ENCODE measurements around the gene KIF1B. TPM values are rescaled to one million over a fixed set of nuclear protein-coding genes. Genes with fewer than 3 reads are reported as not detected.

The KIF1B gene
- total and polyA plus RNA-seq, 9 of the 15 experiments (the other 6 are each of a cell fraction or from before 2014, with no cell fraction given) = 2.8 to 19.8 (median 11.9) TPM

- no peak for TF ChIP-seq HEY1 (CRISPR knock-in tag; IDR thresholded peaks at IDR 0.05; ENCODE audit: borderline replicate concordance)
- no peak for TF ChIP-seq DACH1 (IDR thresholded peaks at IDR 0.05; ENCODE audit: partially characterized antibody)
- no peak for TF ChIP-seq HDGF (IDR thresholded peaks at IDR 0.05)
- no peak for TF ChIP-seq RAD51 (IDR thresholded peaks at IDR 0.05; ENCODE audit: borderline replicate concordance, low read depth)
- no peak for TF ChIP-seq NFE2L1 (tag; IDR thresholded peaks at IDR 0.05; ENCODE audit: borderline replicate concordance, low read depth)
- TF ChIP-seq STAT5A (IDR thresholded peaks at IDR 0.05; ENCODE audit: borderline replicate concordance, low read length) = no peak
- no peak for TF ChIP-seq TFE3 (CRISPR knock-in tag; IDR thresholded peaks at IDR 0.05)
- TF ChIP-seq ZBTB9 (CRISPR knock-in tag; IDR thresholded peaks at IDR 0.05) = no peak
- TF ChIP-seq MAFF (IDR thresholded peaks at IDR 0.05; ENCODE audit: low read length) = peak; percentile 94
- TF ChIP-seq ZNF174 (CRISPR knock-in tag; IDR thresholded peaks at IDR 0.05) = no peak
- peak; percentile 51 to 96; a peak in 3 of 4 replicates for TF ChIP-seq RCOR1 (IDR thresholded peaks at IDR 0.05; ENCODE audit: borderline replicate concordance in 1 of 2, low read depth in 2 of 2, low read length in 2 of 2)
- no peak for TF ChIP-seq ZFP36 (IDR thresholded peaks at IDR 0.05; ENCODE audit: low read depth, low read length, partially characterized antibody)
- no peak for TF ChIP-seq NR2F6 (CRISPR knock-in tag; IDR thresholded peaks at IDR 0.05)
- TF ChIP-seq ILF3 (IDR thresholded peaks at IDR 0.05; ENCODE audit: borderline replicate concordance) = no peak
- TF ChIP-seq ZNF23 (CRISPR knock-in tag; IDR thresholded peaks at IDR 0.05) = no peak
- no peak for TF ChIP-seq THRB (CRISPR knock-in tag; conservative IDR thresholded peaks at IDR 0.05)
Observed at GRCh38 chr1:10387677-10388386, 177.5 kb downstream of the KIF1B start (continued).
